SH-SY5Y (cell line): ENCODE data around the gene KCTD13.

Experiments used
- GATA2 ChIP-seq: IDR thresholded peaks from 2 replicates; pipeline ENCODE4 v1.6.1; 2011; ENCODE audit warnings: mild to moderate bottlenecking, low read depth, low read length
- GATA3 ChIP-seq: IDR thresholded peaks from 2 replicates; pipeline ENCODE4 v1.6.1; 2011; ENCODE audit warnings: low read depth, mild to moderate bottlenecking, low read length, moderate library complexity

DNA sequence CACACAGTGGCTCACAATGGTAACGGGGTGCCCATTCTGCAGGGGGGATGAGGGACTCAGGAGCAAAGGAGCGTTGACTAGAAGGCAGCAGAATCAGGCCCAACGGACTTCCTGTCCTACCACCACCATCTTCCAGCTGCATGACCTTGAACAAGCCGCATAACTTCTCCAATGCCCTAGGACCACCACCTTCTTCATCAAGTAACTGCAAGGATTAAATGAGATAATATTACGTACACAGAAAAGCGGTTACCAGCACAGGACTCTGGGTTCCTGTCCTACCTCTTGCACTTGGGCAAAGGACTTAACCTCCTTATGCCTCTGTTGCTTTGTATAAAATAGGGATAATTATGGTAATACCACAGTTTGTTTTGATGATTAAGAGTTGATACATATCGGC, 21.1 kb downstream of the KCTD13 start:
- TF ChIP-seq GATA2 (no peak), GATA3 (no peak)
